ENCODE data around the gene RNU5D-1. TPM values are rescaled to one million over a fixed set of nuclear protein-coding genes. Genes with fewer than 3 reads are reported as not detected.
A peak's percentile ranks its signal among the peaks of the same experiment; 100 is the strongest.

Gene RNU5D-1
- total and polyA plus RNA-seq, 2 of the 13 experiments (the other 11 are each of a cell fraction or from before 2014, with no cell fraction given): 165 TPM; not detected in 1

DNA sequence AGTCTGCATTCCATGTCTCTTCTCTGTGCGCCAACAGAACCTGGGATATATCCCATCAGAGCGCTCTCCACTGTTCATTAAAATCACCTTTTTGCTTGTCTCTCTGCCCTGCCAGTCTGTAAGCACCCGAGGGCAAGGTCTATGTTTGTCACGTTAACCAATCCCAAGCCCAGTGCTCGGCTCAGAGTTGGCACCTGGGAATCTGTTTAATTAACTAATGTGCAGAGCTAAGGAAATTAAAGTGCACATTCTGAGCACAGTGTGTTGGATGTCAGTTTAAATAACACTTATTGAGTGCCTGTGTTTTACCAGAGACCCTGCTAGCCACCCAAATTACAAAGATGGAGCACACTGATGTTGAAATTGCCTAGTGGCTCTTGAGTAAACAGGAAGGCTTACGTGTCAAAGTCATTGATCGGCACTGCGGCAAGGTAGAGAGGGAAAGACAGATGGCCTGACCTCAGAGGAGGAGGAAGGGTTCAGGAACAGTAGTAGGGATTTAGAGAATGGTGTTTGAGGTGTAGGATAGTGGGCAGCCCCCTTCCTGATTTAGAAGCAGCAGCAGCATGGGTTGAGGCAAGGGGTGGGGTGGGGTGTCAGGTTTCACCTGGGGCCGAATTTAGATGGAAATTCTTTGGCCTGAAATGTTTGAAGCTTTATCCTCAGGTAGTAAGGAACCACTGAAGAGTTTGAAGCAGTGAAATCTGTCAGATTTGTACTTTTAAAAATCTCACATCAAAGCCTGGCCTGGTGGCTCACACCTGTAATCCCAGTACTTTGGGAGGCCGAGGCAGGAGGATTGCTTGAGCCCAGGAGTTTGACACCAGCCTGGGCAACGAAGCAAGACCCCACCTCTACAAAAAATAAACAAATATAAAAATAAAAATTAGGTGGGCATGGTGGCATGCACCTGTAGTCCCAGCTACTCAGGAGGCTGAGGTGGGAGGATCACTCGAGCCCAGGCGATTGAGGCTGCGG is 48.8 kb downstream of the RNU5D-1 start (continued):
- TF ChIP-seq, protein P1, sequence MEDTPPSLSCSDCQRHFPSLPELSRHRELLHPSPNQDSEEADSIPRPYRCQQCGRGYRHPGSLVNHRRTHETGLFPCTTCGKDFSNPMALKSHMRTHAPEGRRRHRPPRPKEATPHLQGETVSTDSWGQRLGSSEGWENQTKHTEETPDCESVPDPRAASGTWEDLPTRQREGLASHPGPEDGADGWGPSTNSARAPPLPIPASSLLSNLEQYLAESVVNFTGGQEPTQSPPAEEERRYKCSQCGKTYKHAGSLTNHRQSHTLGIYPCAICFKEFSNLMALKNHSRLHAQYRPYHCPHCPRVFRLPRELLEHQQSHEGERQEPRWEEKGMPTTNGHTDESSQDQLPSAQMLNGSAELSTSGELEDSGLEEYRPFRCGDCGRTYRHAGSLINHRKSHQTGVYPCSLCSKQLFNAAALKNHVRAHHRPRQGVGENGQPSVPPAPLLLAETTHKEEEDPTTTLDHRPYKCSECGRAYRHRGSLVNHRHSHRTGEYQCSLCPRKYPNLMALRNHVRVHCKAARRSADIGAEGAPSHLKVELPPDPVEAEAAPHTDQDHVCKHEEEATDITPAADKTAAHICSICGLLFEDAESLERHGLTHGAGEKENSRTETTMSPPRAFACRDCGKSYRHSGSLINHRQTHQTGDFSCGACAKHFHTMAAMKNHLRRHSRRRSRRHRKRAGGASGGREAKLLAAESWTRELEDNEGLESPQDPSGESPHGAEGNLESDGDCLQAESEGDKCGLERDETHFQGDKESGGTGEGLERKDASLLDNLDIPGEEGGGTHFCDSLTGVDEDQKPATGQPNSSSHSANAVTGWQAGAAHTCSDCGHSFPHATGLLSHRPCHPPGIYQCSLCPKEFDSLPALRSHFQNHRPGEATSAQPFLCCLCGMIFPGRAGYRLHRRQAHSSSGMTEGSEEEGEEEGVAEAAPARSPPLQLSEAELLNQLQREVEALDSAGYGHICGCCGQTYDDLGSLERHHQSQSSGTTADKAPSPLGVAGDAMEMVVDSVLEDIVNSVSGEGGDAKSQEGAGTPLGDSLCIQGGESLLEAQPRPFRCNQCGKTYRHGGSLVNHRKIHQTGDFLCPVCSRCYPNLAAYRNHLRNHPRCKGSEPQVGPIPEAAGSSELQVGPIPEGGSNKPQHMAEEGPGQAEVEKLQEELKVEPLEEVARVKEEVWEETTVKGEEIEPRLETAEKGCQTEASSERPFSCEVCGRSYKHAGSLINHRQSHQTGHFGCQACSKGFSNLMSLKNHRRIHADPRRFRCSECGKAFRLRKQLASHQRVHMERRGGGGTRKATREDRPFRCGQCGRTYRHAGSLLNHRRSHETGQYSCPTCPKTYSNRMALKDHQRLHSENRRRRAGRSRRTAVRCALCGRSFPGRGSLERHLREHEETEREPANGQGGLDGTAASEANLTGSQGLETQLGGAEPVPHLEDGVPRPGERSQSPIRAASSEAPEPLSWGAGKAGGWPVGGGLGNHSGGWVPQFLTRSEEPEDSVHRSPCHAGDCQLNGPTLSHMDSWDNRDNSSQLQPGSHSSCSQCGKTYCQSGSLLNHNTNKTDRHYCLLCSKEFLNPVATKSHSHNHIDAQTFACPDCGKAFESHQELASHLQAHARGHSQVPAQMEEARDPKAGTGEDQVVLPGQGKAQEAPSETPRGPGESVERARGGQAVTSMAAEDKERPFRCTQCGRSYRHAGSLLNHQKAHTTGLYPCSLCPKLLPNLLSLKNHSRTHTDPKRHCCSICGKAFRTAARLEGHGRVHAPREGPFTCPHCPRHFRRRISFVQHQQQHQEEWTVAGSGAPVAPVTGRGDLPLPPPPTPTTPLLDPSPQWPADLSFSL (CRISPR knock-in tag; IDR thresholded peaks at IDR 0.05): no peak
- TF ChIP-seq TMF1 (CRISPR knock-in tag; IDR thresholded peaks at IDR 0.05; ENCODE audit: low read depth): no peak
- no peak for TF ChIP-seq ZNF83 (CRISPR knock-in tag; IDR thresholded peaks at IDR 0.05; ENCODE audit: borderline replicate concordance)
- TF ChIP-seq ATAD3A (CRISPR knock-in tag; IDR thresholded peaks at IDR 0.05): no peak
- TF ChIP-seq KAT7 (CRISPR knock-in tag; IDR thresholded peaks at IDR 0.05; ENCODE audit: borderline replicate concordance): peak; percentile 62; the same call in 1 of the 2 replicates
- no peak for TF ChIP-seq ZNF572 (CRISPR knock-in tag; IDR thresholded peaks at IDR 0.05)
- TF ChIP-seq ZNF292 (CRISPR knock-in tag; IDR thresholded peaks at IDR 0.05; ENCODE audit: borderline replicate concordance, low read depth): peak; percentile 96; the same call in 1 of the 2 replicates
- TF ChIP-seq SMAD1 (CRISPR knock-in tag; IDR thresholded peaks at IDR 0.05; ENCODE audit: borderline replicate concordance, low read depth): no peak
- TF ChIP-seq, protein P2, sequence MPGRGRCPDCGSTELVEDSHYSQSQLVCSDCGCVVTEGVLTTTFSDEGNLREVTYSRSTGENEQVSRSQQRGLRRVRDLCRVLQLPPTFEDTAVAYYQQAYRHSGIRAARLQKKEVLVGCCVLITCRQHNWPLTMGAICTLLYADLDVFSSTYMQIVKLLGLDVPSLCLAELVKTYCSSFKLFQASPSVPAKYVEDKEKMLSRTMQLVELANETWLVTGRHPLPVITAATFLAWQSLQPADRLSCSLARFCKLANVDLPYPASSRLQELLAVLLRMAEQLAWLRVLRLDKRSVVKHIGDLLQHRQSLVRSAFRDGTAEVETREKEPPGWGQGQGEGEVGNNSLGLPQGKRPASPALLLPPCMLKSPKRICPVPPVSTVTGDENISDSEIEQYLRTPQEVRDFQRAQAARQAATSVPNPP (CRISPR knock-in tag; IDR thresholded peaks at IDR 0.05): no peak
- no peak for TF ChIP-seq MEIS2 (CRISPR knock-in tag; IDR thresholded peaks at IDR 0.05)
- TF ChIP-seq ZFP62 (CRISPR knock-in tag; IDR thresholded peaks at IDR 0.05): no peak
- no peak for TF ChIP-seq NKX3-1 (CRISPR knock-in tag; IDR thresholded peaks at IDR 0.05)
- TF ChIP-seq ZNF383 (CRISPR knock-in tag; IDR thresholded peaks at IDR 0.05; ENCODE audit: borderline replicate concordance): no peak
- no peak for TF ChIP-seq ZNF546 (CRISPR knock-in tag; conservative IDR thresholded peaks at IDR 0.05)
- no peak; the same call in 1 of the 2 replicates for TF ChIP-seq ZNF317 (CRISPR knock-in tag; IDR thresholded peaks at IDR 0.05)
- TF ChIP-seq, protein P3, sequence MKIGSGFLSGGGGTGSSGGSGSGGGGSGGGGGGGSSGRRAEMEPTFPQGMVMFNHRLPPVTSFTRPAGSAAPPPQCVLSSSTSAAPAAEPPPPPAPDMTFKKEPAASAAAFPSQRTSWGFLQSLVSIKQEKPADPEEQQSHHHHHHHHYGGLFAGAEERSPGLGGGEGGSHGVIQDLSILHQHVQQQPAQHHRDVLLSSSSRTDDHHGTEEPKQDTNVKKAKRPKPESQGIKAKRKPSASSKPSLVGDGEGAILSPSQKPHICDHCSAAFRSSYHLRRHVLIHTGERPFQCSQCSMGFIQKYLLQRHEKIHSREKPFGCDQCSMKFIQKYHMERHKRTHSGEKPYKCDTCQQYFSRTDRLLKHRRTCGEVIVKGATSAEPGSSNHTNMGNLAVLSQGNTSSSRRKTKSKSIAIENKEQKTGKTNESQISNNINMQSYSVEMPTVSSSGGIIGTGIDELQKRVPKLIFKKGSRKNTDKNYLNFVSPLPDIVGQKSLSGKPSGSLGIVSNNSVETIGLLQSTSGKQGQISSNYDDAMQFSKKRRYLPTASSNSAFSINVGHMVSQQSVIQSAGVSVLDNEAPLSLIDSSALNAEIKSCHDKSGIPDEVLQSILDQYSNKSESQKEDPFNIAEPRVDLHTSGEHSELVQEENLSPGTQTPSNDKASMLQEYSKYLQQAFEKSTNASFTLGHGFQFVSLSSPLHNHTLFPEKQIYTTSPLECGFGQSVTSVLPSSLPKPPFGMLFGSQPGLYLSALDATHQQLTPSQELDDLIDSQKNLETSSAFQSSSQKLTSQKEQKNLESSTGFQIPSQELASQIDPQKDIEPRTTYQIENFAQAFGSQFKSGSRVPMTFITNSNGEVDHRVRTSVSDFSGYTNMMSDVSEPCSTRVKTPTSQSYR (CRISPR knock-in tag; IDR thresholded peaks at IDR 0.05; ENCODE audit: borderline replicate concordance): peak; percentile 68; the same call in 1 of the 2 replicates
- TF ChIP-seq POLR2A (IDR thresholded peaks at IDR 0.05; ENCODE audit: insufficient read depth in 1 of 2, low read depth in 2 of 2, low read length in 2 of 2): peak in 1 of 2 experiments; percentile 24; a peak in 1 of 4 replicates
- TF ChIP-seq MED1 (CRISPR knock-in tag; IDR thresholded peaks at IDR 0.05): peak; percentile 93

Measured in HepG2 (cell line).